NCI-H82 treated with DMSO at 0.1 percent for 48 hours (cell line): ENCODE results near the gene FHAD1.
"Not testable (repeated sequence)": the region's sequence is repeated elsewhere in the genome, so short reads cannot be mapped to it uniquely, and the experiment has no call there.

Source experiments
- DNase-seq: peaks from one replicate; lab custom pipeline; 2025; ENCODE audit not compliant: unreplicated experiment; lab: John Stamatoyannopoulos, UW

The FHAD1 gene

DNA sequence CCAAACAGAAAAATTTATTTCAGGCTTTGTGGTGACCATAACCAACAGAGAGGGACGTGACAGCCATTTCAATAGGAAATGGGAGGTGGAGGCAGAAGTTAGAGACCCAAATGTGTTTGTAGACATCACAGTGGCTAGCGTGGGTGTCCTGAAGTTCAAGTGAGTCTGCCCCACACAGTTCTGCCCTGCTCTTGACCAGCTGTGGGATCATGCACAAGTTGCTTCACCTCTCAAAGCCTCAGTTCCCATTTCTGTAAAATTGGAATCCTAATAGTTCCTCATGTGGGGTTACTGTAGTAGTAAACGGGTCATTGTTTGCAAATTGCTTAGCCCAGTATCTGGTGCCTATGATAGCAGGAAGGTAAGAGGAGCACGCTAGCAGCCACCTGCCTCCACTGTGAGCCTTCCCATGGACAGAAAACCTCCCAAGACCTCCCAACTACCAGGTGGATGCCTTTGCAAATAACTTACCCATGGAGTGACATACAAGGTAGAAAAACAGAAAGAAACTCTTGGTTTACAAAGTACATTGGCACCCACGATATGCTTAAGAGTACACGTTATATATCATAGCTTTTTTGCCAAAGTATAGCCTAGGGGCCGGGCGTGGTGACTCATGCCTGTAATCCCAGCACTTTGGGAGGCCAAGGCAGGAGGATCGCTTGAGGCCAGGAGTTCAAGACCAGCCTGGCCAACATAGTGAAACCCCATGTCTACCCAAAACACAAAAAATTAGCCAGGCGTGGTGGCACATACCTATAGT, 29.1 kb downstream of the FHAD1 start:
- no peak for DNase-seq

DNA sequence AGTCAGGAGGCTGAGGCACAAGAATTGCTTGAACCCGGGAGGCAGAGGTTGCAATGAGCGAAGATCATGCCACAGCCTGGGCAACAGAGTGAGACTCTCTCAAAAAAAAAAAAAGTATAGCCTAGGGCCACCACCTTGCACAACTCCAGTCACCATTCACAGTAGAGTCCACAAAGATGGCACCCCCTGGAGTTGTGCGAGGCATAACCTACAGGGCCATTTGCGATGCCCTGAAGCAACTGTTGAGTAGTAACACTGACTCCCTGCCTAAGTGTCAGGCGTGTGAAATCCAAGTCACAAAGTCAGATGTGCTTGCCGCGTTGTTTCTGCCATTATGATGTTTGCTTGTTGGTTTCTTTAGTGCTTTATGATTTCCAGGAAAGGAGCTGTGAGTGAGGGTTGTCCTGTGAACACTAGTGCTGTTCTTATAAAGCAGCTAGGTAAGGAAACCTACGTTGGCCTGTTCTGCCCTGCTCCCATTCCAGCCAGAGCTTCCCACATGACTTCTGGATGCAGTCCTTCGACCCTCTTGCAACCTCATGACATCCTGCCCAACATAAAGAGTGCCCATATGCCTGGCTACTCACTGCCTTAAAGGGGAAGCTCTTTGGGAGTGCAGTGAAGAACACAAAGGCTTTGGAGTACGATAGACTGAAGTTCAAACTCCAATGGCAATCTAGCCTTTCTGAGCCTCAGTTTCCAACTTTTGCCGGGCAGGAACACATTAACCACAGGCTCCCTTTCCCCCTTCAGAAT, 29.8 kb downstream of the FHAD1 start:
- DNase-seq, result no peak

DNA sequence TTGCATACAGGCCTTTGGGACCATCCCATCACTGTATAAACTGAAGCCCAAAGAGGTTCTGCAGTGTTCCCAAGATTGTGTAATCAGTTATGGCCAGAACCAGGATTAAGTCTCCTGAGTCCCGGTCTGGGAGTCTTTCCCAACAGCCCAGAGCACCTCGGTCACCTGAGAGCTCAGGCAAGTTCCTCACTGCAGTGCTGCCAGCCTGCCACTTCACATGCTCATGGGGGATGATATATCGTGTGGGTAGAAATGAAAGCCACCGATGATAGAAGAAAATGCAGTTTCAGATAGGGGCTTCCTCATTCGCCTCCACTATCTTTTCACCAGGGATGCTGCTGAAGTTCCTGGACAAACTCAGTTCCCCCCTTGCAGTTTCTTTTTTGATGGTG, 30.4 kb downstream of the FHAD1 start:
- DNase-seq, result no peak

DNA sequence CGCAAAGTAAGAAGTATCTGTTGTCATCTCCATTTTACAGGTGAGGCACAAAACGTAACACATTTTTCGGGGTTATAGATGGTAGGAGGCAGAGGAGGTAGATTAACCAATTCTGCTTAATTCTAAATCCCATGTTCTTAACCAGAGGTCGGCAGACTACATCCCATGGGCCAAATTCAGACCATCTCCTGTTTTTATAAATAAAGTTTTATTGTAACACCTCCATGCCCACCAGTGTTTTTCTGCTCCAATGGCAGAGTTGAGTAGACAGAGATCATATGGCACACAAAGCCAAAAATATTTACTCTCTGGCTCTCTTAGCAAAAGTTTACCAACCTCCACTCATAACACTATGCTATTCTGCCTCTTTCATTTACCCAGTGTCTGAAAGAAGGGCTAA, 30.9 kb downstream of the FHAD1 start:
- DNase-seq, result no peak

DNA sequence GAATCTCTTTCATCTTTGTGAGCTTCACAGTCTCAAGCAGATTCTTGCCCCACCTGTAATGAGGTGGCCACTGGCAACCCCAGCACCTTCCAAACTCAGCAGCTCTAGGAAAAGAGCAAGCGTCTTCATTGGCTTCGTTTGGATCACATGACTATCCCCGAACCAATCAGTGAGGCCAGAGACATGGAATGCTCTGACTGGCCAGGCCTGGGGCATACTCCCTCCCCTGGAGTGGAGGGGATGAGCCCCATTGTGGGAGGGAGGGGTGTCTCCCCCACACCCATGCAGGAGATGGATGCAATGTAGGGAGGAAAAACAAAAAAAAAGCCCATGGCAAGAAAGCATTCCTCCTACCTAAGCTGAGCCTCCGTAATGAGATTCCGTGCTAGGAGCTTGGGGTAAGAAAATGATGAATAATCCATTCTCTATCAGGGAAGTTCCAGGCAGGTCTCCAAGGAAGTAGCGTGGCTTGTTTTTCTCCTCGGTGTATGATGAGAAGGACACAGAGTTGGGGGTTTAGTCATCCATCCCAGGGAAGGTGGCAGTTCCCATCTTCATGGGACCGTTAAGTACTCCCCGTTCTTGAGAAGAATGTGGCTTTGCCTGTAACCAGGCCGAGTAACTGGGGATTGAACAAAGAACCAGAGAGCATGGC, 32.7 kb downstream of the FHAD1 start:
- DNase-seq, result peak; percentile 27

DNA sequence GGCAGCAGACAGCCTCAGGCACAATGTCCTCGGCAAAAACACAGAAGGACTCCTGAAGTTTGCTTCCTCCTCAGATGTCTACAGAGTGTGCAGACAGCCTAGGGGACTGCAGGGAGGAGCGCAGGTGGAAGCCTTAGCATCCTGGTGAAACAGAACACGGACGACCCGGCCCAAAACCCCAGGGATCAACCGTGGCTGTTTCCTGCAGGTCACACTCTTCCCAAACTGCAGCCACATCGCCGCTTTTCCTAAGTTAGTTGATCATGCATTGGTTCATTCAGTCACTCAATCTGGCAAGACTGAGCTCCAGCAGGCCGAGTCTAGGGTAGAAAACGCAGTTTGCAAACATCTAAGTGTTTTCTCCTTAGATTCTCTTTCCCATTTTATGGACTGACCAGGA, 33.4 kb downstream of the FHAD1 start:
- DNase-seq, result no peak

DNA sequence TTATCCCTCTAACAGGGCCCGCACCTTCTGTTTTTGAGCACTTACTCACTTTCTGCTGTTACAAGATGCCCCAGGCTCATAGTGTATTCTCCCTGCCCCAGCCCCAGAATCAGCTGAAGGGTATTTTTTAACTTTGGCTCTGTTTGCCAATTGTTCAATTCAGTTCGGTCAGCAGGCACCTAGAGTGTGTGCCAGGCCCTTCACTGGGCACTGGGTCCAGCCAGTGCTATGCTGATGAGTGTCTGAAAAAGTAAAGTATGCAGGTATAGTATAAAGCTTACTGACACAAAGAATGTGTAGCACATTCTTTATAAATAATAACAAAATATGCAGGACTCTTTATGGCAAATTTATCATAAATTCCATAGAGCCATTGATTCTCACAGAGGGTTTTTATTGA, 35.0 kb downstream of the FHAD1 start:
- DNase-seq, result no peak

DNA sequence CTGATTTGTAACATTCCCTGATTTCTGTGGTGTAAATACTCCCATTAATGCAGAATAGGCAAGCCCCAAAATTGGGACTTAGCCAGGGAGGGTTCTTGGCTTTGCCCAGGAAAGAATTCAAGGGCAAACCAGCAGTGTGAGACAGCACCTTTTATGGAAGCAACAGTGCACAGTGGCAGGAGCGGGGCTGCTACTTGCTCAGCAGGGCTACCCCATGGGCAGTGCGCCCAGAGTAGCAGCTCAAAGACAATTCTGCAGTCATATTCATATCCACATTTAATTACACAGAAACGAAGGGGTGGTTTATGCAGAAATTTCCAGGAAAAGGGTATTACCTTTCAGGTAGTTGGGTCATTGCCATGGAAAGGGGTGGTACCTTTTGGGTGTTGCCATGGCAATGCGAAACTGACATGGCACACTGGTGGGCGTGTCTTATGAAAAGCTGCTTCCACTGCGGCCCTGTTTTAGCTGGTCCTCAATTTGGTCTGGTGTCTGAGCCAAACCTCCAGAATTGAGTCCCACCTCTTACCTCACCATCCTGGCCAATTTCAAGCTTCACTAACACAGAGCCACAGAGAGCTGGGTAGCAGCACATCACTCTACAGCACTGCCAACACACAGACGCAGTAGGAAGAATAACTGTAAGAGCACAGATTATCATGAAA, 35.9 kb downstream of the FHAD1 start:
- no peak for DNase-seq

DNA sequence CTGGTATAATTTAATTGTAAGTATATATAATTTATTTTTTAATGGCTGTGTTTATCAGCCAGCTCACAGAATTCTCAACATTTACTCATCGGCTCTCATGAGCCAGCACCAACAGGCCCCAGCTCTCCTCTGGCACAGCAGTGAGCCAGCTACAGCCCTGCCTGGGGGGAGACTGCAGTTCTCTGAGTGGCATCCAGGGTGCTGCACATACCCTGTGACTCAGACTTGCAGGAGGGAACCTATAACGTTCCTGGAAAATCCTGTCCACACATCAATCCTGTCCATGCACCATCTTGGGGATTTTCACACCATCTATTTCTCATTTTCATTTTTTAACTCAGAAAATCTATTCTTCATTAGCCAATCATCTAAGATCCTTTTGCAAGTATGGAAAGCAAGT, 36.5 kb downstream of the FHAD1 start:
- no peak for DNase-seq

DNA sequence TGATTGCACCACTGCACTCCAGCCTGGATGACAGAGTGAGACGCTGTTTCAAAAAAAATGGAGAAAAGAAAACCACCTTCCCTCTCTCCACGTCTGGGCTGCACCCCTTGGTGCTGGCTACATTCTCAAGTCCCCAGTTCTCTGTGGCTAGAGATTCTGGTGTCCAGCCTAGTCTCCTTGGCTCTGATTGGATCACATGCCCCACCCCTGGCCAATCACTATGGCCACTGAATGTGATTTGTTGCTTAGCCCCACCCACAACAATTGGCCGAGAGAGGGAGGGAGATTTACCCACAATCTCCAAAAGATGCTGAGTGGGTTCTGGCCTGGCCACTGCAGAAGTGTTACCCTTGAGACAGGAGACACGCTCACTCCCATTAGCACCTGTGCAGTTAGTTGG, 39.4 kb downstream of the FHAD1 start:
- no peak for DNase-seq

DNA sequence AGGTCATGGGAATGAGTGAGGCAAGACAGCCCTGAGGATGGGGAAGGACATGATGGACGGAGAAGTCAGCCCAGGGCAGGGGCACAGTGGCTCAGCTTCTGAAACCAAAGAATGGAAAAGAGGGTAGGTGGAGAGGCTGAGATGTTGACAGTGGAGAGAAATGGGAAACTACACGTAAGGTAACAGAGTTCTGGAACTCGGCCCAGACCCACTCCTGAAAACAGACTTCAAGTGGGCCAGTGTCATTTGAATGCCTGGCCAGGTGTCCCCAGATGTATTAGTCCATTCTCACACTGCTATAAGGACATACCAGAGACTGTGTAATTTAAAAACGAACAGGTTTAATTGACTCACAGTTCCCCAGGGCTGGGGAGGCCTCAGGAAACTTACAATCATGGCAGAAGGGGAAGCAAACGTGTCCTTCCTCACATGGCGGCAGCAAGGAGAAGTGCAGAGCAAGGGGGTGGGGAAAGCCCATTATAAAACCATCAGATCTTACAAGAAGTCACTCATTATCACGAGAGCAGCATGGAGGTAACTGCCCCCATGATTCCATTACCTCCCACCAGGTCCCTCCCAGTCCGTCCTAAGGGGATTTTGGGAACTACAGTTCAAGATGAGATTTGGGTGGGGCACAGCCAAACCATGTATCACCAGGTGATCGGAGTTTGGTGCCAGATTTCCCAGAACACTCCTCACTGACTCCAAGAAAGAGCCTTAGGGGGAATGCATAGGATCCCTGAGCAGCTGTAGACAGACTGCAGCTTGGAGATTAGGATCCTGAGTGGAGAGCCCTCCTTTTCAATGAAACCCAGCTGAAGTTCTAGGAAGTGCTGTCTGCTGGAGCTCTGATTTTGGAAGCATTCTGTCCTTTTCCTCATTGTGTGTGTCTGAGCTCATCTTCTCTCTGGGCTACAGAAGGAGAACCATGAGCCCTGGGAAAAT, 40.3 kb downstream of the FHAD1 start:
- no peak for DNase-seq

DNA sequence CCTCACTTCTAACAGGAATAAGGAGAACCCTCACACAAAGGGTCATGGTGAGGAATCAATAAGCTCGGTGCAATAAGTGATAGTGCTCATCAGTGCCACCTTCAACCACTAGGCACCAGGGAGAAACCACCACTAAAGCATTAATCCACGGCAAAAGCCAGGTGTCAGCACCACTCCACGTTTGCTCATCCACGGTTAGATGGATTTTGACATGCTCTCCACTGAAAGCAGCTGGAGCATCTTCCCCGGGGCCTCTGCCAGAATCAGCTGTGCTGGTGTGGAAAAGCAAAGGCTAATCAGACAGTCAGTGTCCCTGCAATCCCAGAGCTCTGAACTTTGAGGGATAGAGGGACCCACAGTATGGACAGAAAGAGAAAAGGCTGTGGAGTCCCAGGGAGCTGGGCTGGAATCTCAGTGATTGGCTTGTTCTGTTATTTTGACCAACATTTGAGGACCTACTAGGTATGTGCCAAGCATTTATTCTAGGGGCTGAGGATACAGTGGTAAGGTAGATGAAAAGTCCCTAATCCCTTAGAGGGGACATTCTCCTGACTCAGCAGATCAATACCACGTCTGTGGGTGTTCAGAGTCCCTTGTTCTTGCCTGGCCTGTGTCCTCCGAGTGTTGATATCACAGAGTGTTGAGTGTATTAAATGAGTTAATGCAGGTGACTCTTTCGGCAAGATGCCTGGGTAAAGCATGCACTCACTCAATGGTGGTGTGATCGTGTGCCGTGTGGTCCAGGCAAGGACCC, 41.3 kb downstream of the FHAD1 start:
- no peak for DNase-seq

DNA sequence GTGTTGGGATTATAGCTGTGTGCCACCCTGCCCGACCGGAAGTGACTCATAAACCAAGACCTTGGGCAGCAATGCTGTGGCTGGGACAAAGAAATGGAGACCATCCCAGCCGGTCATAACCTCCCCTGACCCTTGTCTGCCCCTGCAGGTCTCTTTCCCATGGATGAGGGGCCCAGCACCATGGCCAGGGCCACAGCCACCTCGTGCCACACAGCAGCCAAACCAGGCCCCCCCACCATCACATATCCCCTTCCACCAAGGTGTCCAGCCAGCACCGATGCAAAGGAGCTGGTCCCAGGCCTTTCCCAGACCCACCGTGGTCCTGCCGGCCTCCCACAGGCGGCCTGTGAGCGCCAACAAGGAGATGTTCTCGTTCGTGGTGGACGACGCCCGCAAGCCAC, 42.2 kb downstream of the FHAD1 start:
- no peak for DNase-seq

DNA sequence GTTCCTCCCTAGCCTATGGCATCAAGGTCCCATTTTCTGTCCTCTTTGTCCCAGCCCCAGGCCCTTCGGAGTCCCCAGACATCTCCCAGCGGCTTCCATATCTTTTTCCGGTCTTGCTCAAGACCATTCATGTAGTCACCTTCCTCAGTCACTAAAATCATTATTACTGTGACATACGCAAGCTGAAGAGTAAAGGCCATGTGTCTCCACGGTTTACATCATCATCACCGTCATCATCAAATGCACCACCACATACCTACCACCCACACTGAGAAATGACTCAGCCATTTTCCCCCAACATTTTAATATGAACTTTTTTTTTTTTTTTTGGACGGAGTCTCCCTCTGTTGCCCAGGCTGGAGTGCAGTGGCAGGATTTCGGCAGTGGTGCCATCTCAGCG, 43.4 kb downstream of the FHAD1 start:
- no peak for DNase-seq

DNA sequence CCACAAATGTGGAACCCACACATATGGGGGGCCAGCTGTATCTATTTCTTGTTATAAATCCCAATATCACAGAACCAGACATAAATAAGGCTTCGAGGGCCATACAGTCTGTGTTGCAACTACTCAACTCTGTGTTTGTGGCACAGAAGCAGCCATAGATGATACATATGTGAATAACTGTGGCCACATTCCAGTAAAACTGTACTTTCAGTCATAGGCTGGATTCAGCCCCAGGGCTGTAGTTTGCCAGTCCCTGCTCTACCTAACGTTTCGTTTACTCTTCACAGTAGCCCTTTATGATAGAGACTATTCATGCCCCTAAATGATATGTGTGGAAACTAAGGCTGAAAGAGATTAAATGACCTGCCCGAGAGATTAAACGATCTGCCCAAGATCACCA, 48.7 kb downstream of the FHAD1 start:
- DNase-seq, result no peak

DNA sequence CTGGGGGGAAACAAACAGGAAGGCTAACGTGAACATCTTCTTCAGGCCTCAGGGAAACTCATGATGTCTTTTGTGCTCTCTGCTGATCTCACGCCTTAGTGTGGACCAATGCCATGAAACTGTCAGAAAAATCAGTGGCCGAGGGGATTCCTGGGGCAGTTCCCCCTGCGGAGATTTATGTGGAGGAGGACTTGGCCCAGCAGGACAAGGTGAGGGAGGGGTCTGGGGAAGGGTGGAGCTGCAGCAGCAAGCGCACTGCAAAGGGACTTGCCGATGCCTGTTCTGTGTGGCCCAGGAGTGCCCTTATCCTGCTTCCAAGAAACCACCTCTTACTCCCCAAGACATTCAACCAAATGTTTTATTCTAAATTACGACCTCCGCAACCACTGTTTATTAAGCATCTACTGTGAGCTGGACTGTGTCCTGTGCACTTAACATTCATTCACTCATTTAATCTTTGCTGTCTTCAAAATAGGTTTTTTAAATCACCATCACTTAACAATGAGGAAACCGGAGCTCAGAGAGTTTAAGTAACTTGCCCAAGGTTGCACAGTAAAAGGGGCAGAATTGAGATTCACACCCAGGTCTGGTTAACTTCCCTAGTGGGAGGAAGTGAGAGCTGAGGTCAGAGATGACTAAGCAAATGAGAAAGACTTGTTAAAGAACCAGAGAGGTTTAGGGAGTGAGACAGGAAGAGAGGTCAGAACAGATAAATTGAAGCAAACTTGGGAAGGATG, 49.7 kb downstream of the FHAD1 start:
- no peak for DNase-seq

DNA sequence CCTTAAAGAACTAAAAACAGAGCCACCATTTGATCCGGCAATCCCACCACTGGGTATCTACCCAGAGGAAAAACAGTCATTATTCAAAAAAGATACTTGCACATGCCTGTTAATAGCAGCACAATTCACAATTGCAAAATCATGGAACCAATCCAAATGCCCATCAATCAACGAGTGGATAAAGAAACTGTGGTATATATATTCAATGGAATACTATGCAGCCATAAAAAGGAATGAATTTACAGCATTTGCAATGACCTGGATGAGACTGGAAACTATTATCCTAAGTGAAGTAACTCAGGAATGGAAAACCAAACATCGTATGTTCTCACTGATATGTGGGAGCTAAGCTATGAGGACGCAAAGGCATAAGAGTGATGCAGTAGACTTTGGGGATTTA, 51.0 kb downstream of the FHAD1 start:
- not testable (repeated sequence) for DNase-seq

DNA sequence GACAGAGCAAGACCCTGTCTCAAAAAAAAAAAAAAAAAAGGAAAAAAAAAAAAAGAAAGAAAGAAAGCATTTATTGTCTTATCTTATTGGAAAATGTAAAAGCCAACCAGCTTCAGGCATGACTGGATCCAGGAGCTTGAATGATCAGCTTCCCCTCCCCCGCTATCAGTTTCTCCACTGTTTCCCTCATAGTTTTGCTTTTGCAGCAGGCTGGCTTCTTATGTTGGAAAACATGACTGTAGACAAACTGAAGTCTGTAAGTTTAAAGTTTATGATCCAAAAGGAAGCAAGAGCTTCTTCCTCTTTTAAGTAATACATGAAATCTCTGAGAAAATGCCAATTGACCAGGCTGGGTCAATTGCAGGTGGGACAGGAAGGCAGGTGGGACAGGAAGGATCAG, 52.2 kb downstream of the FHAD1 start:
- no peak for DNase-seq

DNA sequence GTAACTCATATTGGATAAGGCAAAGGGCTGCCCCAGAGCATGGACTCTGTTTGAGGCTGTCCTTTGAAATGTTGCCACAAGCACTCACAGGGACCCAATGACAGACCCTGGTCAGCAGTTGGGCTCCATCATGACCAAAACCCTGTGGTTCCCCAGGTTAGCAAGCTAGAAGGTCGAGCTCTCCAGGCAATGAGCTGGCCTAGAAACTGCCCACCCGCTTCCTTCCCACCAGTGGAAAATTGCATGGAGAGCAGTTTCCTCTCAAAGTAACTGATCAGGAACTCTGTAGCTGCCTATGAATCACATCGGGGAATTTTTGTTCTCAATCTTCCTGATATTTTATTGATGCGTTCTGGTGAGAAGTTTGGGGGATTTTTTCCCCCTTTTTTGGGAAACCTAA, 52.8 kb downstream of the FHAD1 start:
- DNase-seq, result no peak
